Body of pancreas (tissue), 4 donors: Measurements from ENCODE around the gene CTSV.

Experiments used
- POLR2A ChIP-seq, 3 donors: fragments of 450-650 bp; IDR thresholded peaks; one replicate each; pipeline ENCODE4 v1.6.1; 2016; ENCODE audit warnings: antibody characterized with exemption in 3 of 3, mild to moderate bottlenecking in 2 of 3
- TF ChIP-seq, protein P1 (sequence below), 7 experiments: fragments of 450-650 bp in 4 of 7; fragments of 200-600 bp in 3 of 7; sonication (generic) in 3 of 7; IDR thresholded peaks; one replicate each; pipeline ENCODE4 v1.5.1; 2016 to 2019; ENCODE audit warnings: antibody characterized with exemption in 7 of 7

DNA sequence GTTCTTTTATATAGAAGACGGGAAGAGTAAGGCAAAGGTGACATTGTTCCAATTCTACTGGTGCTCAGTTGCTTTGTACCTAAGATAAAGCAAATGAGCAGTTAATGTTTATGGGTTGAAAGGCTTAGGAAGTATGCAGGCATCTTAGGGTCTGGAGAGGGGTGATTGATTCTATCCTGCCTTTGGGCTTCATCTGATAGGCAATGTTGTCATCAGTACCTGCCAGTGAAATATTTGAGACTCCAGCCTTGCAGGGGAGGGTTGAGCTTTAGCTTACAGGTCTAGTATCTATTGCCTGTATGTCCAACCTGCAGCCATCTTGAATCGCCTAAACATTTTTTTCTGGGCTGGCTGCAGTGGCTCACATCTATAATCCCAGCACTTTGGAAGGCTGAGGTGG, 13.8 kb upstream of the CTSV start:
- TF ChIP-seq, protein P1, sequence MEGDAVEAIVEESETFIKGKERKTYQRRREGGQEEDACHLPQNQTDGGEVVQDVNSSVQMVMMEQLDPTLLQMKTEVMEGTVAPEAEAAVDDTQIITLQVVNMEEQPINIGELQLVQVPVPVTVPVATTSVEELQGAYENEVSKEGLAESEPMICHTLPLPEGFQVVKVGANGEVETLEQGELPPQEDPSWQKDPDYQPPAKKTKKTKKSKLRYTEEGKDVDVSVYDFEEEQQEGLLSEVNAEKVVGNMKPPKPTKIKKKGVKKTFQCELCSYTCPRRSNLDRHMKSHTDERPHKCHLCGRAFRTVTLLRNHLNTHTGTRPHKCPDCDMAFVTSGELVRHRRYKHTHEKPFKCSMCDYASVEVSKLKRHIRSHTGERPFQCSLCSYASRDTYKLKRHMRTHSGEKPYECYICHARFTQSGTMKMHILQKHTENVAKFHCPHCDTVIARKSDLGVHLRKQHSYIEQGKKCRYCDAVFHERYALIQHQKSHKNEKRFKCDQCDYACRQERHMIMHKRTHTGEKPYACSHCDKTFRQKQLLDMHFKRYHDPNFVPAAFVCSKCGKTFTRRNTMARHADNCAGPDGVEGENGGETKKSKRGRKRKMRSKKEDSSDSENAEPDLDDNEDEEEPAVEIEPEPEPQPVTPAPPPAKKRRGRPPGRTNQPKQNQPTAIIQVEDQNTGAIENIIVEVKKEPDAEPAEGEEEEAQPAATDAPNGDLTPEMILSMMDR (IDR thresholded peaks at IDR 0.05), result no peak
- no peak for TF ChIP-seq POLR2A (IDR thresholded peaks at IDR 0.05)
